Skeletal muscle satellite cell (primary cell): Measurements from ENCODE around the gene TCIRG1. TPM values are rescaled to one million over a fixed set of nuclear protein-coding genes. Genes with fewer than 3 reads are reported as not detected.
"Not testable (repeated sequence)": the region's sequence is repeated elsewhere in the genome, so short reads cannot be mapped to it uniquely, and the experiment has no call there.

Experiments used
- H3K27me3 ChIP-seq: 2 replicates; pipeline ENCODE4 v1.7.0; 2013; ENCODE audit warnings: low read length; ENCODE audit not compliant: control insufficient read depth, insufficient read depth
- H3K36me3 ChIP-seq: 2 replicates; pipeline ENCODE4 v1.7.0; 2013; ENCODE audit warnings: mild to moderate bottlenecking, control low read depth, low read length; ENCODE audit not compliant: insufficient read depth
- H3K4me1 ChIP-seq: 2 replicates; pipeline ENCODE4 v1.7.0; 2013; ENCODE audit warnings: low read length; ENCODE audit not compliant: control insufficient read depth, insufficient read depth
- H3K4me2 ChIP-seq: 2 replicates; pipeline ENCODE4 v1.7.0; 2013; ENCODE audit warnings: mild to moderate bottlenecking, low read length
- H3K4me3 ChIP-seq: 2 replicates; pipeline ENCODE4 v1.7.0; 2013; ENCODE audit warnings: low read length
- H3K9ac ChIP-seq: 2 replicates; pipeline ENCODE4 v1.7.0; 2013; ENCODE audit warnings: mild to moderate bottlenecking, low read depth, low read length, moderate library complexity
- H3K9me3 ChIP-seq: replicated peaks from 2 replicates; pipeline ENCODE4 v1.7.0; 2013; ENCODE audit warnings: mild to moderate bottlenecking, control low read depth, low read length
- small RNA-seq: library from RNA; depleted of rRNA; stranded (forward); fragments of <200 nt; gene quantifications from one replicate; pipeline ENCODE3, GENCODE V24; 2012

TCIRG1 gene

DNA sequence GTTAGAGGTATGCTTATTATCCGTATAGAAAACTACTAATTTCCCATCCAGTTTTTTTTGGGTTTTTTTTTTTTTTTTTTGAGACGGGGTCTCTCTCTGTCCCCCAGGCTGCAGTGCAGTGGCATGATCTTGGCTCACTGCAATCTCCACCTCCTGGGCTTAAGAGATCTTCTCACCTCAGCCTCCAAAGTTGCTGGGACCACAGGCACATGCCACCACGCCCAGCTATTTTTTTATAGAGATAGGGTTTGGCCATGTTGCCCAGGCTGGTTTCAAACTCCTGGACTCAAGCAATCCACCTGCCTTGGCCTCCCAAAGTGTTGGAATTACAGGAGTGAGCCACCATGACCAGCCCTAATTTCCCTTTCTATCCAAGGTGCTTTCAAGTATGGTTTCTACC is 54.1 kb downstream of the TCIRG1 start:
- not testable (repeated sequence) for H3K4me2 ChIP-seq, H3K9ac ChIP-seq, H3K4me1 ChIP-seq, H3K9me3 ChIP-seq, H3K4me3 ChIP-seq, H3K27me3 ChIP-seq, H3K36me3 ChIP-seq

- Histone ChIP-seq H3K27me3 (no peaks in the 10 kb centered on the region), H3K36me3 (no peaks in the 10 kb centered on the region), H3K4me1 (no peaks in the 10 kb centered on the region), H3K9me3 (no peaks in the 10 kb centered on the region), H3K4me2 (no peak overlapping the region), H3K9ac (no peak overlapping the region), H3K4me3 (no peak overlapping the region)
These were observed 54.7 kb downstream of the TCIRG1 start for GRCh38 chr11:68093565-68093964.

- Histone ChIP-seq H3K4me1 (no peaks in the 10 kb centered on the region), H3K4me3 (no peak overlapping the region), H3K9me3 (no peaks in the 10 kb centered on the region)
These were observed 58.1 kb downstream of the TCIRG1 start for GRCh38 chr11:68096962-68097361.

GRCh38 chr11:68099057-68099456 is 60.2 kb downstream of the TCIRG1 start:
- no peak overlapping the region for H3K4me3 ChIP-seq
- no peaks in the 10 kb centered on the region for H3K4me1 ChIP-seq
- H3K9ac ChIP-seq = no peak overlapping the region
- H3K27me3 ChIP-seq = no peaks in the 10 kb centered on the region
- no peaks in the 10 kb centered on the region for H3K36me3 ChIP-seq
- no peak overlapping the region for H3K4me2 ChIP-seq
- no peaks in the 10 kb centered on the region for H3K9me3 ChIP-seq

More at GRCh38 chr11:68096962-68097361, 58.1 kb downstream of the TCIRG1 start:
- Histone ChIP-seq H3K4me2 (no peak overlapping the region), H3K27me3 (no peaks in the 10 kb centered on the region), H3K9ac (no peak overlapping the region), H3K36me3 (no peaks in the 10 kb centered on the region)

DNA sequence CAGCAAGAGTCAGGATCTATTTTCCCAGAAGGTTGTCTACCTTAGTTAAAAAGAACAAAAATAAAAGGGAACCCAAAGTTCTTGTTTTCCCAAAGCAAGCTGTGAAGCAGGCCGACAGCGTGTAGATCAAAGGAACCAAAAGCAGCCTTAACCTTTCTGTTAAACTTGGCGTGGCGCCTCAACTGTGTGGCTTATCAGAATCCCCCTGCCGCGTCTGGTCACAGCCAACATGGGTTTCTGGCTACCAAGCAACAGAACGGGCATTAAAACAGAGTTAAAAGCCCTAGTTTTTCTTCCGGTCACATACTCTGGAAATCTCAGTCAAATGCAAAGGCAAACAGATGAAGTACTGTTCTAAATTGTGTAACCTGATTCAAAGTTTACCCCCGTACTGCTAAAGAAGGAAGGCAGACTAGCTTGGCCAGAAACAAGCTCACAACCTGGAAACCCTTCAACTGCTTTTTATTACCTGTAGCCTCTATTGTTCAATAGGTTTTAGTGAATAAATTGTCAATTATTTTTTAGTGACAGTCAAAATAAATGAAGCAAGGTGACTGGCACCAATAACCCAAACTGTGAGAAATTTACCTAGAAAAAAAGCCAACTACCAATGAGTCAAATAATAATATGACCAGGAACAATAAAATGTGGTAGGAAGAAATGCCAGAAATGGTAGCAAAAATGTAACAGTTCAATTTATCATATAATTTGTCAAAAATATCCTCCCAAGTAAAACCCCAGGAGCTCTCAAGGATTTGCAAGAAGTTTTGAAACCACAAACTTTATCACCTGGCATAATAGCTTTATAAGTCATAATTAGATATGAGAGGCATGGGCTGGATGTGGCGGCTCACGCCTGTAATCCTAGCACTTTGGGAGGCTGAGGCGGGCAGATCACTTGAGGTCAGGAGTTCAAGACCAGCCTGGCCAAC is 60.9 kb downstream of the TCIRG1 start:
- no peaks in the 10 kb centered on the region for H3K4me1 ChIP-seq
- H3K9me3 ChIP-seq = no peaks in the 10 kb centered on the region
- no peak overlapping the region for H3K4me2 ChIP-seq
- H3K4me3 ChIP-seq = no peak overlapping the region
- H3K27me3 ChIP-seq = no peaks in the 10 kb centered on the region
- H3K9ac ChIP-seq = no peak overlapping the region
- H3K36me3 ChIP-seq = no peaks in the 10 kb centered on the region

Small RNA genes within 50 kb of the gene (small RNA-seq; reads per million reads assigned to genes)
- gene MIR6753 = not detected
